Gastrocnemius medialis (tissue), 4 donors: ENCODE measurements around the gene TRIOBP. TPM values are rescaled to one million over a fixed set of nuclear protein-coding genes. Genes with fewer than 3 reads are reported as not detected.

Source experiments
- ATAC-seq, 2 donors: fragments of 150-250 bp; one replicate each; pipeline ENCODE4 v1.9.1; 2016
- DNase-seq, 2 donors: peaks; one replicate each; pipeline ENCODE4 v3.0.0-alpha.2; 2019
- H3K27ac ChIP-seq, 4 donors: fragments of 200-600 bp; sonication (generic); 1 replicate in 1 of 4; 2 replicates in 3 of 4; pipeline ENCODE4 v1.5.1; 2016 to 2018; ENCODE audit warnings: mild to moderate bottlenecking in 2 of 4, moderate library complexity in 1 of 4
- H3K27me3 ChIP-seq, 3 donors: fragments of 200-600 bp; sonication (generic) in 2 of 3; 1 replicate in 1 of 3; 2 replicates in 2 of 3; pipeline versions ENCODE4 v1.5.1 to v1.6.0; 2016 to 2019; ENCODE audit warnings: mild to moderate bottlenecking in 1 of 3, moderate library complexity in 1 of 3
- H3K36me3 ChIP-seq, 2 donors: fragments of 200-600 bp; sonication (generic) in 1 of 2; one replicate each; pipeline ENCODE4 v1.5.1; 2017 to 2018
- H3K4me1 ChIP-seq, 2 donors: fragments of 200-600 bp; sonication (generic) in 1 of 2; one replicate each; pipeline ENCODE4 v1.5.1; 2016 to 2017; ENCODE audit warnings: mild to moderate bottlenecking in 2 of 2
- H3K4me3 ChIP-seq, 4 donors: fragments of 200-600 bp; sonication (generic) in 3 of 4; 1 replicate in 1 of 4; 2 replicates in 3 of 4; pipeline ENCODE4 v1.5.1; 2016 to 2019; ENCODE audit warnings: mild to moderate bottlenecking in 2 of 4
- H3K9me3 ChIP-seq, 3 donors: fragments of 200-600 bp; sonication (generic) in 2 of 3; 1 replicate in 1 of 3; 2 replicates in 2 of 3; pipeline ENCODE4 v1.5.1; 2016 to 2019
- POLR2A ChIP-seq, 2 donors: fragments of 450-650 bp; IDR thresholded peaks; one replicate each; pipeline ENCODE4 v1.6.1; 2017; ENCODE audit warnings: antibody characterized with exemption in 2 of 2, mild to moderate bottlenecking in 2 of 2, moderate library complexity in 2 of 2
- in situ Hi-C, 4 donors: fragments of 200-750 bp; cut with MboI; loops; one replicate each; pipeline versions ENCODE4 v1.15.0 to v1.8.0; 2017; ENCODE audit warnings: low sequenced_read_pairs in 4 of 4
- intact Hi-C: fragments of 100-400 bp; cut with DNase I; formaldehyde crosslinking; loops from one replicate; pipeline ENCODE4 v1.15.1; 2023; ENCODE audit warnings: low total_unique reads
- total RNA-seq, 4 donors: library from RNA; depleted of rRNA; stranded (reverse); fragments of >200 nt; gene quantifications; one replicate each; pipeline versions ENCODE4 v1.1.0 to v1.2.3, GENCODE V29; 2016
- TF ChIP-seq, protein P1 (sequence below), 5 experiments: fragments of 450-650 bp in 3 of 5; fragments of 200-600 bp in 2 of 5; sonication (generic) in 2 of 5; IDR thresholded peaks in 4 of 5; conservative IDR thresholded peaks in 1 of 5; 1 replicate in 4 of 5; 2 replicates in 1 of 5; pipeline ENCODE4 v1.5.1; 2016 to 2019; ENCODE audit warnings: antibody characterized with exemption in 5 of 5, mild to moderate bottlenecking in 3 of 5, moderate library complexity in 3 of 5

The TRIOBP gene
- total RNA-seq, 4 donors from 2014 or later: 21.7 to 38.2 (median 30.3) TPM

DNA sequence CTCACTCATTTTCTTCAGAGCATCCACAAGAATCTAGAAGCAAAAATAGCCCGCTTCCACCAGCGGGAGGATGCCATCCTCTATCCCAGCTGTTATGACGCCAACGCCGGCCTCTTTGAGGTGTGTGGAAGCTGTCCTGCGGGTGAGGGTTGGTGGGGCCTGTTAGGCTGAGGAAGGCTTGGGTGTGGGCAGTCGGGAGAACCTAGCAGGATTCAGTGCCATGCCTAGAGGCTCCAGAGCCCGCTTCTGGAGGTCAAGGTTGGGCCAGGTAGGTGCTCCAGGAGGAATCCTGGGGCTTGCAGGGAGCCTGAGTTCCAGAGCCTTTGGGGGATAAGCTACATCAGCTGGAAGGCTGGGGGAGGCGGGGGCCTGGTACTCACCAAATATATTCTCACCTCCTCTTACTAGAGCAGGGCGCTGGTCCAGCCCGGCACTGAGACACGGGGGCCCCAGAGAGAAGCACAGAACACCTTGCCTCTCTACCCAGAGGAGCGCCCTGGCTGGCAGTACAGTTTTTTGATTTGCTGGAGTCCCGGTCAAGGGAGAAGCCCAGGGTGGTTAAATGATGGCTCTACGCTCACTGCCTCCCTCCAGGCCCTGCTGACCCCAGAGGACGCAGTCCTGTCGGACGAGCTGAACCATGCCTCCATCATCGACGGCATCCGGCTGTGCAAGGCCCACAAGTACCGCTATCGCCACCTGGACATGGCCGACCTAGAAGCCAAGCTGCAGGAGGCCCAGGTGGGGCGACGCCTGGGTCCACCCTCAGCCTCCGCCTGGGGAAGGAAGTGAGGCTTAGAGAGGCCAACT lies 116.2 kb downstream of the TRIOBP start:
- H3K4me1 ChIP-seq: peaks cover 12 to 13% of the 10 kb centered on the region in 2 donors
- ATAC-seq: no peak
- in situ Hi-C loops (loop anchor here in 2 of 4 donors (10.0 to 25.0 kb wide), 2 partner anchors 142 to 149 kb away; partner anchors contain the start of genes C22orf23 (in 2 of the 2) and POLR2F (in 2 of the 2)), intact Hi-C loops (no loop called here)
- H3K4me3 ChIP-seq: no peak overlapping the region
- no peaks in the 10 kb centered on the region for H3K9me3 ChIP-seq
- no peak for DNase-seq
- no peak for TF ChIP-seq POLR2A (IDR thresholded peaks at IDR 0.05)
- TF ChIP-seq, protein P1, sequence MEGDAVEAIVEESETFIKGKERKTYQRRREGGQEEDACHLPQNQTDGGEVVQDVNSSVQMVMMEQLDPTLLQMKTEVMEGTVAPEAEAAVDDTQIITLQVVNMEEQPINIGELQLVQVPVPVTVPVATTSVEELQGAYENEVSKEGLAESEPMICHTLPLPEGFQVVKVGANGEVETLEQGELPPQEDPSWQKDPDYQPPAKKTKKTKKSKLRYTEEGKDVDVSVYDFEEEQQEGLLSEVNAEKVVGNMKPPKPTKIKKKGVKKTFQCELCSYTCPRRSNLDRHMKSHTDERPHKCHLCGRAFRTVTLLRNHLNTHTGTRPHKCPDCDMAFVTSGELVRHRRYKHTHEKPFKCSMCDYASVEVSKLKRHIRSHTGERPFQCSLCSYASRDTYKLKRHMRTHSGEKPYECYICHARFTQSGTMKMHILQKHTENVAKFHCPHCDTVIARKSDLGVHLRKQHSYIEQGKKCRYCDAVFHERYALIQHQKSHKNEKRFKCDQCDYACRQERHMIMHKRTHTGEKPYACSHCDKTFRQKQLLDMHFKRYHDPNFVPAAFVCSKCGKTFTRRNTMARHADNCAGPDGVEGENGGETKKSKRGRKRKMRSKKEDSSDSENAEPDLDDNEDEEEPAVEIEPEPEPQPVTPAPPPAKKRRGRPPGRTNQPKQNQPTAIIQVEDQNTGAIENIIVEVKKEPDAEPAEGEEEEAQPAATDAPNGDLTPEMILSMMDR (IDR thresholded peaks at IDR 0.05 in 4 of 5, conservative IDR thresholded peaks at IDR 0.05 in 1 of 5): no peak
- H3K36me3 ChIP-seq: no peaks in the 10 kb centered on the region
- no peak overlapping the region for H3K27ac ChIP-seq
- H3K27me3 ChIP-seq: no peaks in the 10 kb centered on the region

DNA sequence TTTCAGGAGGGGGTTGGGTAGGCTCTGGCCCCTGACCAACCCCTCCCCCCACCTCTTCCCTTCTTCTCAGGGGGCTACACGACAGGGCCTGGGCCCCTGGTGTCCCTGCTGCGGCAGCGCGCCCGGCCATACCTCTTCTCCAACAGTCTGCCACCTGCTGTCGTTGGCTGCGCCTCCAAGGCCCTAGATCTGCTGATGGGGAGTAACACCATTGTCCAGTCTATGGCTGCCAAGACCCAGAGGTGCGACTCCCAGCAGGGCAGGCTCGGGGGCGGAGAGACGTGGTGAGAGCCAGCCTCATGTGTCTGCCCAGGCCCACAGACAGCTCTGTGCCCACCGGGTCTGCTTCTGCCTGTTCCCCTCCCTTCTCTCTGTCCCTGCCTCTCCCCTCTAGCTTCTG lies 118.7 kb downstream of the TRIOBP start:
- no peak overlapping the region for H3K27ac ChIP-seq
- H3K36me3 ChIP-seq: no peaks in the 10 kb centered on the region
- peaks cover 13 to 14% of the 10 kb centered on the region in 2 donors for H3K4me1 ChIP-seq
- no peak for TF ChIP-seq POLR2A (IDR thresholded peaks at IDR 0.05)
- TF ChIP-seq, protein P1 (IDR thresholded peaks at IDR 0.05 in 4 of 5, conservative IDR thresholded peaks at IDR 0.05 in 1 of 5): no peak
- in situ Hi-C loops: loop anchor here (5.0 to 25.0 kb wide), 4 partner anchors 47 to 147 kb away; partner anchors contain the start of genes C22orf23 (in 2 of the 4) and POLR2F (in 2 of the 4)
- no peak overlapping the region for H3K4me3 ChIP-seq
- H3K9me3 ChIP-seq: no peaks in the 10 kb centered on the region
- no peaks in the 10 kb centered on the region for H3K27me3 ChIP-seq
- no peak for DNase-seq
- intact Hi-C loops: no loop called here
- no peak for ATAC-seq

GRCh38 chr22:37816543-37817180 lies 119.8 kb downstream of the TRIOBP start:
- in situ Hi-C loops (loop anchor here (5.0 to 25.0 kb wide), 4 partner anchors 46 to 146 kb away; partner anchors contain the start of genes C22orf23 (in 2 of the 4) and POLR2F (in 2 of the 4)), intact Hi-C loops (loop anchor here (1.0 kb wide), 2 partner anchors 47 to 118 kb away; no protein-coding TSS in a partner anchor)
- ATAC-seq (no peak), DNase-seq (no peak)
- no peak for TF ChIP-seq POLR2A (IDR thresholded peaks at IDR 0.05)
- TF ChIP-seq, protein P1 (IDR thresholded peaks at IDR 0.05 in 4 of 5, conservative IDR thresholded peaks at IDR 0.05 in 1 of 5): no peak
- Histone ChIP-seq H3K36me3 (no peaks in the 10 kb centered on the region), H3K4me1 (peaks cover 13 to 14% of the 10 kb centered on the region in 2 donors), H3K27ac (no peak overlapping the region), H3K9me3 (no peaks in the 10 kb centered on the region), H3K4me3 (no peak overlapping the region), H3K27me3 (no peaks in the 10 kb centered on the region)

GRCh38 chr22:37817705-37818408 lies 121.0 kb downstream of the TRIOBP start:
- in situ Hi-C loops: loop anchor here (5.0 to 25.0 kb wide), 4 partner anchors 44 to 144 kb away; partner anchors contain the start of genes C22orf23 (in 2 of the 4) and POLR2F (in 2 of the 4)
- Histone ChIP-seq H3K4me1 (peaks cover 13 to 14% of the 10 kb centered on the region in 2 donors), H3K27me3 (no peaks in the 10 kb centered on the region), H3K27ac (peak overlapping the region in 1 of 4 donors; percentile 39), H3K9me3 (no peaks in the 10 kb centered on the region), H3K36me3 (no peaks in the 10 kb centered on the region), H3K4me3 (peak overlapping the region; percentile 31 to 57 (median 48))
- ATAC-seq (peak; percentile 92), DNase-seq (peak; percentile 51 to 74)
- TF ChIP-seq POLR2A (IDR thresholded peaks at IDR 0.05): no peak
- TF ChIP-seq, protein P1 (IDR thresholded peaks at IDR 0.05 in 4 of 5, conservative IDR thresholded peaks at IDR 0.05 in 1 of 5): peak; percentile 90 to 99 (median 96)
- intact Hi-C loops: loop anchor here (1.0 to 2.0 kb wide), 3 partner anchors 45 to 147 kb away; no protein-coding TSS in a partner anchor
